HepG2 (cell line): ENCODE results near the gene PSMB8. TPM values are rescaled to one million over a fixed set of nuclear protein-coding genes. Genes with fewer than 3 reads are reported as not detected.

Source experiments
- ARID5B ChIP-seq: IDR thresholded peaks from 2 replicates; pipeline ENCODE4 v1.4.0; 2020; ENCODE audit warnings: mild to moderate bottlenecking, missing genetic modification reagents
- ARNT2 ChIP-seq: sonication (generic); formaldehyde crosslinking; IDR thresholded peaks from 2 replicates; pipeline ENCODE4 v1.8.0; 2022; ENCODE audit warnings: mild to moderate bottlenecking, low read depth, missing genetic modification reagents, moderate library complexity
- BRCA1 ChIP-seq: sonication (generic); formaldehyde crosslinking; IDR thresholded peaks from 2 replicates; pipeline ENCODE4 v1.4.0; 2020; ENCODE audit warnings: missing genetic modification reagents
- CBX1 ChIP-seq: IDR thresholded peaks from one replicate; pipeline ENCODE4 v1.6.1; 2016; ENCODE audit warnings: antibody characterized with exemption, low read depth
- CREB3 ChIP-seq: sonication (generic); formaldehyde crosslinking; IDR thresholded peaks from 2 replicates; pipeline ENCODE4 v1.5.0; 2020; ENCODE audit warnings: missing genetic modification reagents
- FOXA3 ChIP-seq: IDR thresholded peaks from 2 replicates; pipeline ENCODE4 v1.6.1; 2016; ENCODE audit warnings: missing genetic modification reagents, missing compliant biosample characterization
- HES4 ChIP-seq: sonication (generic); formaldehyde crosslinking; IDR thresholded peaks from 2 replicates; pipeline ENCODE4 v1.9.0; 2021; ENCODE audit warnings: mild to moderate bottlenecking, missing genetic modification reagents, borderline replicate concordance
- MBD4 ChIP-seq: IDR thresholded peaks from 2 replicates; pipeline ENCODE4 v1.6.1; 2012; ENCODE audit warnings: low read length, inconsistent platforms, borderline replicate concordance
- NCOR1 ChIP-seq: fragments of 200-600 bp; sonication (generic); IDR thresholded peaks from 2 replicates; pipeline ENCODE4 v1.7.0; 2017; ENCODE audit warnings: antibody characterized with exemption, low read length, borderline replicate concordance
- PHF21A ChIP-seq: sonication (generic); formaldehyde crosslinking; IDR thresholded peaks from 2 replicates; pipeline ENCODE4 v1.5.0; 2020; ENCODE audit warnings: mild to moderate bottlenecking, missing genetic modification reagents
- PHF5A ChIP-seq: IDR thresholded peaks from one replicate; pipeline ENCODE4 v1.6.1; 2018; ENCODE audit warnings: low read depth, missing genetic modification reagents; ENCODE audit not compliant: unreplicated experiment
- POLR2AphosphoS5 ChIP-seq: IDR thresholded peaks from 2 replicates; pipeline ENCODE4 v1.6.1; 2012; ENCODE audit warnings: low read depth, low read length
- SMARCC2 ChIP-seq: fragments of 450-650 bp; IDR thresholded peaks from 2 replicates; pipeline ENCODE4 v1.6.1; 2017; ENCODE audit warnings: antibody characterized with exemption, mild to moderate bottlenecking
- SOX6 ChIP-seq, 2 experiments: fragments of 450-650 bp in 1 of 2; sonication (generic) in 1 of 2; formaldehyde crosslinking in 1 of 2; IDR thresholded peaks; 2 replicates each; pipeline versions ENCODE4 v1.4.0 to v1.6.1; 2017 to 2020; ENCODE audit warnings: antibody characterized with exemption in 1 of 2, mild to moderate bottlenecking in 1 of 2, missing genetic modification reagents in 1 of 2
- TRIM24 ChIP-seq: sonication (generic); formaldehyde crosslinking; IDR thresholded peaks from 2 replicates; pipeline ENCODE4 v1.8.0; 2022; ENCODE audit warnings: mild to moderate bottlenecking, missing genetic modification reagents
- YEATS4 ChIP-seq: sonication (generic); formaldehyde crosslinking; IDR thresholded peaks from 2 replicates; pipeline ENCODE4 v1.4.0; 2020; ENCODE audit warnings: missing genetic modification reagents, borderline replicate concordance
- ZFYVE20 ChIP-seq: sonication (generic); formaldehyde crosslinking; IDR thresholded peaks from 2 replicates; pipeline ENCODE4 v1.8.0; 2023; ENCODE audit warnings: low read depth, mild to moderate bottlenecking, moderate library complexity, missing genetic modification reagents, borderline replicate concordance
- ZNF124 ChIP-seq: sonication (generic); formaldehyde crosslinking; IDR thresholded peaks from 2 replicates; pipeline ENCODE4 v1.4.0; 2020; ENCODE audit warnings: missing genetic modification reagents
- ZNF367 ChIP-seq: sonication (generic); formaldehyde crosslinking; IDR thresholded peaks from 2 replicates; pipeline ENCODE4 v1.4.0; 2020; ENCODE audit warnings: missing genetic modification reagents, borderline replicate concordance
- ZNF446 ChIP-seq: sonication (generic); formaldehyde crosslinking; IDR thresholded peaks from 2 replicates; pipeline ENCODE4 v1.5.0; 2020; ENCODE audit warnings: mild to moderate bottlenecking, missing genetic modification reagents
- ZNF501 ChIP-seq: sonication (generic); formaldehyde crosslinking; IDR thresholded peaks from 2 replicates; pipeline ENCODE4 v1.5.1; 2020; ENCODE audit warnings: mild to moderate bottlenecking, moderate library complexity, missing genetic modification reagents
- ZNF703 ChIP-seq: sonication (generic); formaldehyde crosslinking; IDR thresholded peaks from 2 replicates; pipeline ENCODE4 v1.5.1; 2020; ENCODE audit warnings: missing genetic modification reagents, mild to moderate bottlenecking, moderate library complexity, borderline replicate concordance
- ZNF775 ChIP-seq: sonication (generic); formaldehyde crosslinking; IDR thresholded peaks from 2 replicates; pipeline ENCODE4 v1.4.0; 2020; ENCODE audit warnings: missing genetic modification reagents, mild to moderate bottlenecking, moderate library complexity, borderline replicate concordance
- ZUFSP ChIP-seq: sonication (generic); formaldehyde crosslinking; IDR thresholded peaks from 2 replicates; pipeline ENCODE4 v1.9.0; 2021; ENCODE audit warnings: missing genetic modification reagents, mild to moderate bottlenecking, borderline replicate concordance
- polyA plus RNA-seq, 8 experiments: library from polyadenylated mRNA; depleted of rRNA in 3 of 8; stranded (reverse) in 7 of 8; unstranded in 1 of 8; fragments of >200 nt; fragmentation: Illumina TruSeq in 4 of 8; extraction: Trizol in 4 of 8; gene quantifications; 2 replicates each; pipeline versions ENCODE4 v1.2.1 to v1.2.3, GENCODE V29; 2011 to 2016; ENCODE audit warnings: low read depth in 4 of 8, missing spikeins in 1 of 8, mixed read lengths in 1 of 8; ENCODE audit not compliant: insufficient read depth in 1 of 8
- total RNA-seq, 5 experiments: library from RNA; depleted of rRNA; stranded (reverse); fragments of >200 nt; fragmentation: Illumina TruSeq; extraction: Trizol; gene quantifications; 2 replicates each; pipeline ENCODE4 v1.2.3, GENCODE V29; 2016; ENCODE audit warnings: low read depth in 1 of 5

Gene PSMB8
- total and polyA plus RNA-seq, 2 of the 13 experiments (the other 11 are each of a cell fraction or from before 2014, with no cell fraction given): 30.7 to 64.7 TPM

DNA sequence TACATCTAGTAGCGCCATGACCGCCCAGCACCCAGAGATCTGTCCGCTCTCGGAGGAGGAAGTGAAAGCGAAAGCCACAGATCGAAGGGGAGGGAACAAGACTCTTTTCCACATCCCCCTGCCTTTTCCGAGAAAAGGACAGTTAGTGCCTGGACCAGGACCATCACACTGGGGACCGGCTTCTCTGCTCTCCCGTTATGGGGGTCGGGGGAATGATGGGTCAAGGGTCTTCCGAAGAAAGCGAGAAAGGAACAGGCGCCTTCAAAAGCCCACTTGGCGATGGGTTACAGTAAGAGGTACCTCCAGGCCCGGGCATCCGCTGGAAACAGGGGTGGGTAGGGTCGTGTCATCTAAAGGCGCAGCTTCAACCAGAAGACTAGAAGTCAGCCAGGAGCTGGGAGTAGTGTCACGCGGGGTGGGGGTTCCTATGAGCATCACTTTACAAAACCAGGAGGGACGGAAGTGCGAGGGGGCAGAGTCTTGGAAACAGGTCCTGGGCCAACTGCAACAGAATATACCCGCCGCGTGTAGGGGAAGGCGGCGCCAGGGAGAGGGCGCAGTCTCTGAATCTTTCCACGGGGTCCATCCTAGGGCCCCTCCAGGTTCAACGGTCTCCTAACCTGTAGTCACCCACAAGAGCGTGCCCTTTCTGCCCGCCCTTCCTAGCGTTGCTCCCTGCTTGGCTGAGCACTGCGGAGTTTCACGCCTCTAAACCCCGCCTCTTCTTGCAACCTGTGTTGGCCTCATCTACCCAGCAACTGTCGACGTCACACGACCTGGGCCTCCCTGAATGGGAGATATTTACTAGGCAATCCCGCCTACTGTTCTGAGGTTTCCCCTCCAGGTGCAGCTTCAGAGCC is at the start of gene PSMB8 (continued):
- TF ChIP-seq ZNF501 (CRISPR knock-in tag): peak; percentile 75
- 0 out of 2 replicates have a peak, but pooled peaks have one; percentile 15 for TF ChIP-seq ARNT2 (CRISPR knock-in tag)
- TF ChIP-seq PHF21A (CRISPR knock-in tag): no peak
- no peak for TF ChIP-seq ZNF703
- no peak for TF ChIP-seq SOX6 (IDR thresholded peaks at IDR 0.05)
- TF ChIP-seq SOX6 (CRISPR knock-in tag; IDR thresholded peaks at IDR 0.05): peak; percentile 24; the same call in 1 of the 2 replicates
- TF ChIP-seq ZUFSP (CRISPR knock-in tag): no peak
- no peak for TF ChIP-seq CREB3 (CRISPR knock-in tag)
- peak; percentile 52 for TF ChIP-seq FOXA3
- no peak for TF ChIP-seq TRIM24 (CRISPR knock-in tag)
- TF ChIP-seq BRCA1 (CRISPR knock-in tag): no peak
- TF ChIP-seq PHF5A (CRISPR knock-in tag): no peak
- TF ChIP-seq ZNF446 (CRISPR knock-in tag): no peak
- no peak for TF ChIP-seq MBD4
- no peak for TF ChIP-seq ZNF775 (CRISPR knock-in tag)
- peak; percentile 69 for TF ChIP-seq YEATS4
- TF ChIP-seq HES4 (CRISPR knock-in tag): no peak
- TF ChIP-seq ARID5B (CRISPR knock-in tag): no peak
- no peak for TF ChIP-seq SMARCC2
- no peak for TF ChIP-seq CBX1
- TF ChIP-seq ZNF124 (CRISPR knock-in tag): 0 out of 2 replicates have a peak, but pooled peaks have one; percentile 10
- TF ChIP-seq ZFYVE20 (CRISPR knock-in tag): no peak
- TF ChIP-seq NCOR1: no peak
- no peak for TF ChIP-seq ZNF367
- TF ChIP-seq POLR2AphosphoS5: peak; percentile 73
